Duodenal mucosa (tissue), 2 donors: ENCODE data around the gene ERCC3.

ENCODE experiments used
- H3K27ac ChIP-seq: one replicate; pipeline ENCODE4 v1.7.0; 2013; ENCODE audit warnings: low read depth, low read length
- H3K27me3 ChIP-seq, 2 donors: one replicate each; pipeline ENCODE4 v1.7.0; 2013; ENCODE audit warnings: low read length in 2 of 2, control low read depth in 1 of 2; ENCODE audit not compliant: insufficient read depth in 2 of 2, control insufficient read depth in 1 of 2
- H3K36me3 ChIP-seq, 2 donors: one replicate each; pipeline ENCODE4 v1.7.0; 2013; ENCODE audit warnings: low read length in 2 of 2, control low read depth in 1 of 2; ENCODE audit not compliant: insufficient read depth in 2 of 2, control insufficient read depth in 1 of 2
- H3K4me1 ChIP-seq, 2 donors: one replicate each; pipeline ENCODE4 v1.7.0; 2013; ENCODE audit warnings: low read length in 2 of 2, control low read depth in 1 of 2; ENCODE audit not compliant: insufficient read depth in 2 of 2, control insufficient read depth in 1 of 2
- H3K4me3 ChIP-seq, 2 donors: one replicate each; pipeline ENCODE4 v1.7.0; 2013; ENCODE audit warnings: low read length in 2 of 2, low read depth in 1 of 2
- H3K9ac ChIP-seq, 2 donors: one replicate each; pipeline ENCODE4 v1.7.0; 2013; ENCODE audit warnings: low read length in 2 of 2, low read depth in 1 of 2
- H3K9me3 ChIP-seq, 2 donors: one replicate each; pipeline ENCODE4 v1.7.0; 2013; ENCODE audit warnings: low read length in 2 of 2, control low read depth in 1 of 2; ENCODE audit not compliant: control insufficient read depth in 1 of 2

Gene ERCC3

GRCh38 chr2:127280693-127281092 is 13.3 kb downstream of the ERCC3 start:
- Histone ChIP-seq H3K4me3 (no peak overlapping the region), H3K27ac (no peak overlapping the region), H3K9ac (no peak overlapping the region), H3K36me3 (peaks cover 29 to 77% of the 10 kb centered on the region in 2 donors), H3K27me3 (no peaks in the 10 kb centered on the region), H3K4me1 (no peaks in the 10 kb centered on the region), H3K9me3 (peaks cover 0 to 7% of the 10 kb centered on the region in 2 donors)

DNA sequence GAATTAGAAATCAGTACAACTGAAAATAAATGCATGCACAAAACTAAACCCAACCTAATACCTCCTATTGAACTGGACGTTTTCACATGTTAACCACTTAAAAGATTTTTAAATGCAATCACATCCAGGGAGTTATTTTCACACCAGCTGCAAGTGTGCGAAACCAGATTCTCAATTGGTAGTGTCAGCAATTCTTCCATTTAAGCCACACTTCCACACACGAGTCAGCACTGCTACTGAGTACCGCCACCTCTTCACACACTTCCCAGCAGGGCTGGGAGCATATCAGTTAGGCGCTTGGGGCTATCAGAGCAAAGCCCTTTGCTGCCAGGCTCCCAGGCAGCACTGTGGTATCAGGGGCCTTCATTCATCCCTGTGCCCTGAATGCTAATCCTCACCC is 14.2 kb downstream of the ERCC3 start:
- H3K27me3 ChIP-seq = no peaks in the 10 kb centered on the region
- peaks cover 0 to 7% of the 10 kb centered on the region in 2 donors for H3K9me3 ChIP-seq
- no peaks in the 10 kb centered on the region for H3K4me1 ChIP-seq
- no peak overlapping the region for H3K27ac ChIP-seq
- no peak overlapping the region for H3K4me3 ChIP-seq
- H3K9ac ChIP-seq = no peak overlapping the region
- H3K36me3 ChIP-seq = peaks cover 32 to 78% of the 10 kb centered on the region in 2 donors

DNA sequence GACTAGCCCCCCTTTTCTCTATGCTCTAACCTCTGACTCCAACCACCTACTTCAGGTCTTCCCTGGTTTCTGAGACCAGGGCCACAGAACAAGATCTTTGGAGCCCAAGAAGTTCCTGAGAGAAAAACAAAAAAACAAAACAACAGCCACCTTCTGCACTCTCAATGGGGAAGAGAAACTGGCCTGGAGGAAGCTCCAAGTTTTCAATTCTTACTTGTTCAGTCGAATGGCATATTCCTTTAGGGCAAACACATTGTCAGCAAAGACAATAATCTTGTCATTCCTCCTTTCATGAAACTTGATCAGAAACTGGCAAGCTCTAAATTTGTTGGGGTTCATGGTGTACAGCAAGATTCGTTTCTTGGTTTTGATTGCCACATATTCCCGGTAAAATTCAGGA is 15.0 kb downstream of the ERCC3 start:
- Histone ChIP-seq H3K4me3 (no peak overlapping the region), H3K9me3 (peaks cover 0 to 5% of the 10 kb centered on the region in 2 donors), H3K36me3 (peaks cover 27 to 76% of the 10 kb centered on the region in 2 donors), H3K4me1 (no peaks in the 10 kb centered on the region), H3K9ac (no peak overlapping the region), H3K27me3 (no peaks in the 10 kb centered on the region), H3K27ac (no peak overlapping the region)

DNA sequence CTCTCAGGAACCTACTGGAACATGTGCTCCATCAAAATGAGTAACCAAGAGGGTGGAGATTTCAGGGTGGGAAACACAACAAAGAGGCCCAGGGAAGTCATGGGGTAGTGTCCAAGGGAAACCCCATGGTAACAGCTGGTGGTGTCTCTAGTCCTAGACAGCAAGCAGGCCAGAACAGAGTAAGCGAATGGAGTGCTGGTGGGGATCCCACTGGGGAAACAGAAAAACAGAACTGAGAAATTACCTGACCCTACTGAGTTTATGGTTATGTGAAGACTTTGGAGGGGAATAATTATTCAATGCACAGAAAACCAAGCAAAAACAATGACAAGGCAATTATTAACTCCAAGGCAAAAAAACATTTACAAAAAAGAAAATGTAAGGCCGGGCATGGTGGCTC is 16.9 kb downstream of the ERCC3 start:
- H3K9me3 ChIP-seq = no peaks in the 10 kb centered on the region
- no peaks in the 10 kb centered on the region for H3K4me1 ChIP-seq
- H3K36me3 ChIP-seq = peaks cover 20 to 78% of the 10 kb centered on the region in 2 donors
- H3K4me3 ChIP-seq = no peak overlapping the region
- H3K27me3 ChIP-seq = no peaks in the 10 kb centered on the region
- H3K27ac ChIP-seq = no peak overlapping the region
- no peak overlapping the region for H3K9ac ChIP-seq

- H3K9me3 ChIP-seq = no peaks in the 10 kb centered on the region
- no peaks in the 10 kb centered on the region for H3K27me3 ChIP-seq
- H3K27ac ChIP-seq = no peak overlapping the region
- H3K36me3 ChIP-seq = peaks cover 30 to 80% of the 10 kb centered on the region in 2 donors
- no peak overlapping the region for H3K4me3 ChIP-seq
- no peak overlapping the region for H3K9ac ChIP-seq
- no peaks in the 10 kb centered on the region for H3K4me1 ChIP-seq
These were observed 18.2 kb downstream of the ERCC3 start for GRCh38 chr2:127275789-127276188.

DNA sequence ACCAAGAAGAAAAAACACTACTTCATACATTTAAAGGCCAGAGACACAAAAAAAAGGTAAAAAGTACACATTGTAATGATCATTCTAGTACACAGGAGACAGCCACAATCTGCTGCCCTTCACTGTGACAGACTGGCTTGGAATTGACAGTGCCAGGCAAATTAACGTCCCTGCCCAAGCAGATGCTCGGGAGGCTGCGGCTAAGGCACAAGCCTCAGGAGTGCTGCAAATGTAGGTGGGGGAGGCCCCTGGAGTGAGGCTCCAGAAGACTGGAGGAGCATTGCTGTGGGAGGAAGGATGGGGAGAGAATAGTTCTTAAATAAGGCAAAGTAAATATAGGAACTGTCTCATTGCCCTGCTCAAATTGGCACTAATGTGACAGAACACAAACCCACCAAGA is 18.6 kb downstream of the ERCC3 start:
- Histone ChIP-seq H3K36me3 (peaks cover 34 to 81% of the 10 kb centered on the region in 2 donors), H3K9me3 (no peaks in the 10 kb centered on the region), H3K4me3 (no peak overlapping the region), H3K27ac (no peak overlapping the region), H3K4me1 (no peaks in the 10 kb centered on the region), H3K27me3 (no peaks in the 10 kb centered on the region), H3K9ac (no peak overlapping the region)

DNA sequence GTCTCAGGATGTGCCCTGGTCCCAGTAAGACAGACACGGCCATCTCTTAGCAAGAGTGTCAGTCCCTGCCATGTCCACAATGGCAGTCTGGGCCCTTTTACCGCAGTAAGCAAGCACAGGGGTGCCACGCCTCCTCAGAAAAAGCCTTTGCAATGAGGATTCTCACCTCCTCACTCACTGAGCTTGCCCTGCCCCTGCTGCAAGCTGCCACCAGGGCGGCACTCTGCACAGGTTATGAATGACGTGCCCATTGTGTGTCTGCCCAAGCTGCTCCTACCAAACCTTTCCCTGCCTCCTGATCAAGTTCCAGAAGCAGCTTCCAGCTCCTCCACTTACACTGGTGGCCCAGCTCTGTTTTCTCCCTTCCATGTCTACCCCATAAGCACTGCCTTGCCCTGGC is 23.3 kb downstream of the ERCC3 start:
- Histone ChIP-seq H3K36me3 (peaks cover 28 to 65% of the 10 kb centered on the region in 2 donors), H3K9me3 (no peaks in the 10 kb centered on the region), H3K4me1 (no peaks in the 10 kb centered on the region), H3K27me3 (no peaks in the 10 kb centered on the region), H3K4me3 (no peak overlapping the region), H3K9ac (no peak overlapping the region), H3K27ac (no peak overlapping the region)

GRCh38 chr2:127261804-127262406 is 32.0 kb downstream of the ERCC3 start:
- peaks cover 19 to 51% of the 10 kb centered on the region in 2 donors for H3K36me3 ChIP-seq
- no peaks in the 10 kb centered on the region for H3K9me3 ChIP-seq
- no peaks in the 10 kb centered on the region for H3K4me1 ChIP-seq
- H3K27ac ChIP-seq = no peak overlapping the region
- H3K4me3 ChIP-seq = no peak overlapping the region
- no peaks in the 10 kb centered on the region for H3K27me3 ChIP-seq
- no peak overlapping the region for H3K9ac ChIP-seq

- no peaks in the 10 kb centered on the region for H3K27me3 ChIP-seq
- no peak overlapping the region for H3K27ac ChIP-seq
- H3K9ac ChIP-seq = no peak overlapping the region
- no peak overlapping the region for H3K4me3 ChIP-seq
- H3K36me3 ChIP-seq = peaks cover 19 to 55% of the 10 kb centered on the region in 2 donors
- H3K4me1 ChIP-seq = no peaks in the 10 kb centered on the region
- H3K9me3 ChIP-seq = no peaks in the 10 kb centered on the region
These were observed 34.6 kb downstream of the ERCC3 start for GRCh38 chr2:127259355-127259754.

- H3K27ac ChIP-seq = no peak overlapping the region
- no peaks in the 10 kb centered on the region for H3K27me3 ChIP-seq
- H3K4me1 ChIP-seq = no peaks in the 10 kb centered on the region
- peaks cover 19 to 50% of the 10 kb centered on the region in 2 donors for H3K36me3 ChIP-seq
- H3K4me3 ChIP-seq = no peak overlapping the region
- no peak overlapping the region for H3K9ac ChIP-seq
- H3K9me3 ChIP-seq = no peaks in the 10 kb centered on the region
These were observed 37.1 kb downstream of the ERCC3 start for GRCh38 chr2:127256866-127257265.

GRCh38 chr2:127256381-127256780 is 37.6 kb downstream of the ERCC3 start:
- H3K36me3 ChIP-seq = peaks cover 19 to 46% of the 10 kb centered on the region in 2 donors

More at GRCh38 chr2:127256381-127256780, 37.6 kb downstream of the ERCC3 start:
- no peaks in the 10 kb centered on the region for H3K9me3 ChIP-seq
- no peak overlapping the region for H3K4me3 ChIP-seq
- no peak overlapping the region for H3K9ac ChIP-seq
- H3K27ac ChIP-seq = no peak overlapping the region
- no peaks in the 10 kb centered on the region for H3K27me3 ChIP-seq
- no peaks in the 10 kb centered on the region for H3K4me1 ChIP-seq
